OCI-LY3 (cell line): Measurements from ENCODE around the gene PRKAR2A.

Experiments used
- H2AFZ ChIP-seq: fragments of 200-600, 300-600 bp; shearing (Covaris generic); 2 replicates; pipeline ENCODE4 v1.6.0; 2014; ENCODE audit warnings: antibody characterized with exemption, low read depth, low read length
- H3K27ac ChIP-seq: fragments of 200-600, 300-600 bp; sonication (generic); 2 replicates; pipeline ENCODE4 v1.5.1; 2014; ENCODE audit warnings: mild to moderate bottlenecking, low read length, moderate library complexity, mixed read lengths
- H3K27me3 ChIP-seq: fragments of 200-600, 300-600 bp; sonication (generic); 2 replicates; pipeline ENCODE4 v1.6.1; 2014; ENCODE audit warnings: low read depth, low read length, mixed read lengths
- H3K36me3 ChIP-seq: fragments of 200-600, 300-600 bp; sonication (generic); replicated peaks from 2 replicates; pipeline ENCODE3; 2014; ENCODE audit warnings: low read depth, low read length, mixed read lengths
- H3K4me1 ChIP-seq: fragments of 300-600, 200-600 bp; sonication (generic); 2 replicates; pipeline ENCODE4 v1.6.1; 2014; ENCODE audit warnings: low read length, mixed read lengths
- H3K4me2 ChIP-seq: fragments of 200-600, 300-600 bp; sonication (generic); 2 replicates; pipeline ENCODE4 v1.6.1; 2014; ENCODE audit warnings: low read length, mixed read lengths
- H3K4me3 ChIP-seq: fragments of 300-600, 200-600 bp; sonication (generic); 2 replicates; pipeline ENCODE4 v1.5.1; 2014; ENCODE audit warnings: antibody characterized with exemption, mild to moderate bottlenecking, low read length, moderate library complexity
- H3K79me2 ChIP-seq: fragments of 300-600, 200-600 bp; shearing (Covaris generic); 2 replicates; pipeline ENCODE4 v1.6.1; 2014; ENCODE audit warnings: mild to moderate bottlenecking, low read length, mixed read lengths
- H3K9ac ChIP-seq: fragments of 300-600, 200-600 bp; shearing (Covaris generic); 2 replicates; pipeline ENCODE4 v1.6.0; 2014; ENCODE audit warnings: mild to moderate bottlenecking, low read length, moderate library complexity
- H3K9me3 ChIP-seq: fragments of 200-600, 300-600 bp; shearing (Covaris generic); 2 replicates; pipeline ENCODE4 v1.6.1; 2014; ENCODE audit warnings: low read length, mixed read lengths; ENCODE audit not compliant: insufficient read depth
- H4K20me1 ChIP-seq: fragments of 200-600, 300-600 bp; sonication (generic); 2 replicates; pipeline ENCODE4 v1.6.1; 2016; ENCODE audit warnings: low read length, mixed read lengths; ENCODE audit not compliant: insufficient read depth
- CTCF ChIP-seq: fragments of 200-600, 300-600 bp; sonication (generic); IDR thresholded peaks from 2 replicates; pipeline ENCODE4 v1.5.1; 2014; ENCODE audit warnings: antibody characterized with exemption, low read length, low read depth
- EZH2phosphoT487 ChIP-seq: fragments of 200-600 bp; shearing (Covaris generic); IDR thresholded peaks from 2 replicates; pipeline ENCODE4 v1.6.1; 2018; ENCODE audit warnings: antibody characterized with exemption, mixed run types, low read depth

Gene PRKAR2A

GRCh38 chr3:48759071-48759470 is 88.6 kb downstream of the PRKAR2A start:
- Histone ChIP-seq H3K4me3 (no peak overlapping the region), H3K36me3 (no peaks in the 10 kb centered on the region)

DNA sequence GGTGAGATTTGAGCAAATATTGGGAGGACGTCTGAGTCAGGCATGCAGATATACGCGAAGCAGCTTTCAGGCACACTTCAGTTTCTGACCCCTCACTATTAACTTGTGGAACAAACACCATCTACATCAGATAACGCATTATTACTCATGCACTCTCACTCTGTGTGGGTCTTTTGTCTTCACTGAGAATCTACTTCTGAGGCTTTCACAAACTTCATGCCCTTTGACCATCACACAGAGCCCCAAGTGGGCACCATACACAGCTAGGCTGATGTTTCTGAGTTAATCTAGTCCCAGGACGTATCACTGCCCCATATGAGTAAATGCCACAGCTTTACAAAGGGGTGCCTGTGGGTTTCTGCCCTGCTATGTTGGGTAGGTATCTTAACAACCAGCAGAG is 91.0 kb downstream of the PRKAR2A start:
- no peak for TF ChIP-seq CTCF
- TF ChIP-seq EZH2phosphoT487, result no peak
- Histone ChIP-seq H3K79me2 (no peaks in the 10 kb centered on the region), H3K9ac (no peak overlapping the region), H3K4me3 (no peak overlapping the region), H3K36me3 (peaks cover 1% of the 10 kb centered on the region), H3K4me1 (no peaks in the 10 kb centered on the region), H2AFZ (no peak overlapping the region), H3K27ac (no peak overlapping the region), H3K4me2 (no peak overlapping the region), H3K27me3 (no peaks in the 10 kb centered on the region), H4K20me1 (no peaks in the 10 kb centered on the region), H3K9me3 (no peaks in the 10 kb centered on the region)

More at GRCh38 chr3:48759071-48759470, 88.6 kb downstream of the PRKAR2A start:
- no peaks in the 10 kb centered on the region for H3K4me1 ChIP-seq
- no peak overlapping the region for H2AFZ ChIP-seq
- TF ChIP-seq CTCF (no peak), EZH2phosphoT487 (no peak)
- H3K9me3 ChIP-seq, result no peaks in the 10 kb centered on the region
- H3K4me2 ChIP-seq, result no peak overlapping the region
- H3K9ac ChIP-seq, result no peak overlapping the region
- no peaks in the 10 kb centered on the region for H4K20me1 ChIP-seq
- H3K27ac ChIP-seq, result no peak overlapping the region
- no peaks in the 10 kb centered on the region for H3K79me2 ChIP-seq
- H3K27me3 ChIP-seq, result no peaks in the 10 kb centered on the region

DNA sequence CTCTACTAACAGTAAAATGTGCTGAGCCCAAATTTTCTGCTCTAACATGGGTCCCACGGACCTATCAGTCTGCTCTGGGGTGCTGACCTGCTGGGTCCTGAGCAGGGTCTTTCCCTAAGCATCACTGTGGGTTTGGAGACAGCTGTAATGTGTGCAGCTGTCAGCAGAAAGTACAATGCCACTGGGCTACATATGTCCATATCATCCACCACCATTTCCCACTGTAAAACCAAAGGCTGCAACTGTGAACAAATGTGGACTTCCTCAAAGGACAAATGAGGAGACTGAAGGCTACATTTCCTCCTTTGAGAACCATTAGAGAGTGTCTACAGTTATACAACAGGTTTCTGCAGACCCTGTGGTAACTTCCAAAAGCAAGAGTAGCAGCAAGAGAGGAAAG is 96.8 kb downstream of the PRKAR2A start:
- Histone ChIP-seq H3K9me3 (no peaks in the 10 kb centered on the region), H3K4me2 (no peak overlapping the region), H3K4me1 (no peaks in the 10 kb centered on the region), H3K79me2 (no peaks in the 10 kb centered on the region), H3K27ac (no peak overlapping the region), H2AFZ (no peak overlapping the region), H3K36me3 (peaks cover 13% of the 10 kb centered on the region), H4K20me1 (no peaks in the 10 kb centered on the region), H3K4me3 (no peak overlapping the region), H3K9ac (no peak overlapping the region), H3K27me3 (no peaks in the 10 kb centered on the region)
- no peak for TF ChIP-seq EZH2phosphoT487
- no peak for TF ChIP-seq CTCF

DNA sequence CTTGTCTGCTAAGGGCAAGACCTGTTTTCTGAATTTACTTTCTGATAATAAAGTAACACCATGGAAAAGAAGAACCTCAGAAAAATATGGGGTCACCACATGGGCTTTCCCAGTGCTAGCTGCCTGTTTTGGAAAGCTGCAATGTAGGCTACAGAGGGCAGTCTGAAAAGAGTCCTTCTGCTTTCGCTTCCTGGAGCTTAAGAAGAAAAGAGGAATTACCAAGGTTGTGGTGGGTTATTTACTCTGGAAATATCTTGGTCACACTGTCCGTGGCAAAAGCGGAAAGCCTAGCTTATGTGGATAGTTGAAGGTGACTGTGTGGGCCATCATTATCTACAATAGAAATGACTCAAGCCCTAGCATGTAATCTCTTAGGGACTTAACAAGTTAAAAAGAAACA is 98.9 kb downstream of the PRKAR2A start:
- Histone ChIP-seq H3K9ac (no peak overlapping the region), H3K27ac (no peak overlapping the region), H2AFZ (no peak overlapping the region), H3K4me3 (no peak overlapping the region), H3K4me1 (no peaks in the 10 kb centered on the region), H3K4me2 (no peak overlapping the region), H3K36me3 (peaks cover 18% of the 10 kb centered on the region), H3K9me3 (no peaks in the 10 kb centered on the region), H3K79me2 (no peaks in the 10 kb centered on the region), H3K27me3 (no peaks in the 10 kb centered on the region), H4K20me1 (no peaks in the 10 kb centered on the region)
- TF ChIP-seq CTCF, result no peak
- TF ChIP-seq EZH2phosphoT487, result no peak
